Stimulated activated CD8-positive, alpha-beta memory T cell treated with anti-CD3 and anti-CD28 coated beads, Interleukin-15, amount 100 ng/mL, for 1 hour (primary cell): ENCODE data around the gene HIP1R.

Source experiments
- DNase-seq: peaks from one replicate; pipeline ENCODE4 v3.0.0-alpha.2; 2020; ENCODE audit warnings: low read depth

The HIP1R gene

DNA sequence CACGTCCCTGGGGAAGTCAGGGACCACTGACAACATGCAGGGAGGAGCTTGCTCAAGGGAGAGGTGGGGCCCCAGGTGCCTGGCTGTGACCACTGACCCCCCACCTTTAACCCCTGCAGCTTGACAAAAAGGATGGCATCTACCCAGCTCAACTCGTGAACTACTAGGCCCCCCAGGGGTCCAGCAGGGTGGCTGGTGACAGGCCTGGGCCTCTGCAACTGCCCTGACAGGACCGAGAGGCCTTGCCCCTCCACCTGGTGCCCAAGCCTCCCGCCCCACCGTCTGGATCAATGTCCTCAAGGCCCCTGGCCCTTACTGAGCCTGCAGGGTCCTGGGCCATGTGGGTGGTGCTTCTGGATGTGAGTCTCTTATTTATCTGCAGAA, 26.3 kb downstream of the HIP1R start:
- DNase-seq, result no peak

DNA sequence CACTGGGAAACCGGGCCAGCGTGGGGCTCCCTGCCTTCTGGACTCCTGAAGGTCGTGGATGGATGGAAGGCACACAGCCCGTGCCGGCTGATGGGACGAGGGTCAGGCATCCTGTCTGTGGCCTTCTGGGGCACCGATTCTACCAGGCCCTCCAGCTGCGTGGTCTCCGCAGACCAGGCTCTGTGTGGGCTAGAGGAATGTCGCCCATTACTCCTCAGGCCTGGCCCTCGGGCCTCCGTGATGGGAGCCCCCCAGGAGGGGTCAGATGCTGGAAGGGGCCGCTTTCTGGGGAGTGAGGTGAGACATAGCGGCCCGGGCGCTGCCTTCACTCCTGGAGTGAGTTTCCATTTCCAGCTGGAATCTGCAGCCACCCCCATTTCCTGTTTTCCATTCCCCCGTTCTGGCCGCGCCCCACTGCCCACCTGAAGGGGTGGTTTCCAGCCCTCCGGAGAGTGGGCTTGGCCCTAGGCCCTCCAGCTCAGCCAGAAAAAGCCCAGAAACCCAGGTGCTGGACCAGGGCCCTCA, 26.9 kb downstream of the HIP1R start:
- no peak for DNase-seq

DNA sequence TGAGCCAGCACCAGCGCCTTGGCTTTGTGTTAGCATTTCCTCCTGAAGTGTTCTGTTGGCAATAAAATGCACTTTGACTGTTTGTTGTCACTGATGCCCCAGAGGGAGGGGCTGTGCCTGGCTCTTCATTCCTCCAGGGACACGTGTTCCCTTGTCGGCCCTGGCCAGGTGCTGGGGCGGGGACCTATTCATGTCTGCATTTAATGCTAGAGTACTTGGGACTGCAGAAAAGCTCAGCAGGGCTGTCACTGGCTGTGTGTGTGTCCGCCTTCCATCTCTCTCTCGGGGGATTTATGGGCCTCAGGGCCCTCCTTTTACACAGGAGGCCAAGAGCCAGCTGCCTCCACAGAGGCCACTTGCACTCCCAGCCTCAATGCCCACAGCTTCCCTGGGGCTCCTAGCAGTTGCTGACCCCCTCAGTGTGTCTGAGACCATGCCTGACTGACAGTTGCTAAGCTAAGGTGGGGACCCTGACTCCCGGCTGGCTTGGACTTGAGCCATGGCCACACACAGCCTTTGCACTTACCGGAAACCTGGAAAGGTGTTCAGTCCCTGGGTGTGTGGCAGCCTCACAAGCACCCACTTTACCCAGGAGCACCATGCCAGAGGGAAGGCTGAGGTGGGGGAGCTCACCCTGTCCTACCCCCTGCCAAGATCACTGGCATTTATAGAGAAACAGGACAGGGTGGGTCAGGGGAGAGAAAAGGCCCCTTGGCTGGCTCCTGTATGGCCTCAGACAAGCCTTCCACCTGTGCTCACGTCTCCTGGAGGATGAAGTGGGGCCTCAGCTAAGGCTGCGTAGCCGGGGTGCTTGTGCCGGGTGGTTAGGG, 27.8 kb downstream of the HIP1R start:
- no peak for DNase-seq

DNA sequence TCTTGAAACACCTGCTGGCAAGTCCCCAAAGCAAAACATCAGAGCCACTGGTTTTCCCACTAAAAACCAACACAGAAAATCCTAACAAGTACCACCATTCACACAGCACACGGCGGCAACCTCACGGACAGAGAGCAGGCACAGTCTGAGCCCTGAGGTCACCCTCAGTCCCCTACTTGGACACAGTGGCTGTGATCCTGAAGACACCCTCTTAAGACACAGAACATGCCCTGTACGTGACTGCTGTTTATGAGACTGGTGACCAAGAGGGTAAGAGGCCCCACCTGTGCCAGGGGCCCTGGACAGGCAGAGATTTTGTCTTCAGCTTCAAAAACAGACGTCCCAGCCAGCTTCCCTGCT, 29.6 kb downstream of the HIP1R start:
- no peak for DNase-seq

DNA sequence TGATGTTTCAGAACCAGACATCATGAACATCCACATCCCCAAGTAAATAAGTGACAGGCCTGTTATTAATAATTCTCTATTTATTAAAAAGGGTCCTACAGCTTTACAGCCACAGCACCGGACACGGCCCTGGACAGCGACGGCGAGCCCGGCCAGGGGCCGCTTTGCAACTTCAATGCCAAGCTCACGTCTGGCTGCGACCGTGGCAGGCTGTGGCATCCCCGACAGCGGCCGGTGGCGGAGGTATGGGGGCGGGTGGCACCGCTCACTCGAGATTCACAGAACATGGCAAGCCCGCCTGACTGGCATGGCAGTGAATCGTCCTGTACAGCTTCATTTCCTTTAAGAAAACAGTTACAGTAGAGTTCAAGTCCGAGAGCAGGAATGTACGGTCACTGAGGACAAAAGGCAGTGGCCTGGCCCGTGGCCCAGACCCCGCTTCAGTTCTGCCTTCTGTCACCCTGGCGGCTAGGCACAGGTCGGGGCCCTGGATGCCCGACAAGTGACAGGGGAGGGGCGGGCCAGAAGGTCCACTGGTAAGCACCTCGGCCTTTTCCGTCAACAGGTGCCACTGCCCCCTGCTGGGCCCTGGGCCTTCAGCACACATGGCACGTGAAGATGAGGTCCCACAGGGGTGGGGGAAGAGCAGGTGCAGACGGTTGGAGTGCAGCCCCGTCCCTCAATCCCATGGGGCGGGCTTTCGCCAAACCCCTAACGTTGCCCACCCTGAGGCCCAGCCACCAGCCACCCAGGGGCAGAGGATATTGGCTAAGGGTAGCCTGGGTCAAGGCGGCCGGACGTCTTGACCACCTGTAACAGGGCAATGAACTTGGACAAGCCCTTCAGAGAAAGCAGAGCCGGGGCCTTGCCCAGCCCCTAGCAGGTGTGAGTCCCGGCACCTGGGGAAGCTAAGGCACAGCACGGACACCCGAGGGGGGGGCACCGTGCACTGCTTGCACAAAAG, 30.3 kb downstream of the HIP1R start:
- DNase-seq, result no peak

DNA sequence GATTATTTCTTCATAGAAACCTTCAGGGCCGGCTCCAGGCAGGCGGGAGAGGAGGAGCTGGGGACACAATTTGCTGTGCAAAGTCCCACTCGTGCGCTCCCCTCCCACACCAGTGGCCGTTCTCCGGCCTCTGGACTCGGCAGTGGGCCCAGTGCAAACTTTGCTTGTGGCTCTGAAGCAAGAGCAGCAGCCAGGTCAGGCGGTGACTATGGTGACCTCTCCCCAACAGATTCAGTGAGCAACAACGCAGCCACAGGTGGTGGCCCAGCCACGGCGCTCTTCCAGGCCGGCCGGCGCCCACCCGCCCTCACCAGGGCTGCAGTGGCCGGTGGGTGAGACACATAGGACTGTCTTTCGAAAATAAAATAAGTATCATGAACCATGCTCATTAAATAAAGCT, 31.1 kb downstream of the HIP1R start:
- no peak for DNase-seq

DNA sequence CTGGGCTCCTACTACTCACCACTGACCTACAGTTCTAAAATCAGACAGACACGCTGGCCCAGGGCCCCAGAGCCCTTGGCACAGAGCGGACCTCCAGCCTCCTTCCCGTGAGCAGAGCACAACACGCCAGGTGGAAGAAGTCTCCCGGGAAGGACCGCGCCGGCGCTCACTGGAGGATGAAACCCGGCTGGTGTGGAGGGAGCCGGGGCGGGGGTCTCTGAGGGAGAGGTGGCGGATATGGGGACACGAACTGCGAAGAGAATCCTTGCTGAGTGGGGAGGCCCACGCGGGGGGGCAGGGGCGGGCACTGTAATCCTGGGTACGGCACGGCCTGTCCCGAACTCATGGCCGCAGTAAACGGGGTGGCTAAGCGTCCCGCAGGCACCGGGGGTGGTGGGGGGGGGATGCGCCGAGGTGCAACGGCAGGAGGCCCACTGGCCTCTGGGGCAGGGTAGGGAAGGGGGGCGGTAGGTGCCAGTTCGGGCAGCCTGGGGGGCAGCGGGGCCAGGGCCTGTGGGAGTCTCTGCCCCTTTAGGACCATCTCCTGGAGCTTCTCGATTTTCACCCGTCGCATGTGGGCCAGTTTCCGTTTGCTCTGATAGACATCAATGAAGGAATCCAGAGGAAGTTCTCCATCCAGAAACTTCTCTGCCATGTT, 31.8 kb downstream of the HIP1R start:
- DNase-seq, result no peak

DNA sequence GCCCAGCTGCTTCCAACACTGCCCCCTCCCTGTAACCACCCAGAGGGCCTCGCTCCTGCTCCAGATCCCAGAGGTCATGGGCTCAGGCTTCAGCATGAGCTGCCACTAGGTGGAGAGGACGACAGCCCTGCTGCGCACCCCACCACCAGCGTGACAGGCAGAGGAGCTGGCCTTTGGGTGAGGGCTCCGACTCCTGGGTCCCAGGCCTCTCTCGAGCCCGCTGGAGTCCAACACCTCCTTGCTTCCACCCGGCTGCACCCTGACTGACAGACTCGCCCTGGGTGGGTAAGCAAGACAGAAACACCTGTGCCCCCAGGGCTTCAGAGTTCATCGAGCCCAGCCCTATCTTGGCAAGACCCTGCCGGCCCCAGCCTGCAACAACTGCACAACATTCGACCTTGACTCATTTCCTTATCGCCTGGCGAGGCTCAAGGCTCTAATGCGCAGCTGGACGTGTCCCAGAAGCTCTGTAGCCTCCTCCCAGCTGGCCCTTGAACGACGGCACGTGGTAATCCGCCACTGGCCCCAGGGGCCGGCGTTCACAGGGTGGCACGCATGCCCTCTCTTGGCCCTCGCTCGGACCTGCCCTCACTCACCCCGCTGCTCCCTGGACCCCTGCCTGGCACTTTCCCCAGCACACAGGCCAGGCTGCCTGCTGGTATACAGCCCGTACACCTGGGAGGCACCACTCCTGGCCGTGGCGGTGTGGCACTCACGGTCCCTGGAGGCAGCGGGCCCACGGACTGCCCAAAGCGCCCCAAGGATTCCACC, 32.6 kb downstream of the HIP1R start:
- DNase-seq, result no peak

DNA sequence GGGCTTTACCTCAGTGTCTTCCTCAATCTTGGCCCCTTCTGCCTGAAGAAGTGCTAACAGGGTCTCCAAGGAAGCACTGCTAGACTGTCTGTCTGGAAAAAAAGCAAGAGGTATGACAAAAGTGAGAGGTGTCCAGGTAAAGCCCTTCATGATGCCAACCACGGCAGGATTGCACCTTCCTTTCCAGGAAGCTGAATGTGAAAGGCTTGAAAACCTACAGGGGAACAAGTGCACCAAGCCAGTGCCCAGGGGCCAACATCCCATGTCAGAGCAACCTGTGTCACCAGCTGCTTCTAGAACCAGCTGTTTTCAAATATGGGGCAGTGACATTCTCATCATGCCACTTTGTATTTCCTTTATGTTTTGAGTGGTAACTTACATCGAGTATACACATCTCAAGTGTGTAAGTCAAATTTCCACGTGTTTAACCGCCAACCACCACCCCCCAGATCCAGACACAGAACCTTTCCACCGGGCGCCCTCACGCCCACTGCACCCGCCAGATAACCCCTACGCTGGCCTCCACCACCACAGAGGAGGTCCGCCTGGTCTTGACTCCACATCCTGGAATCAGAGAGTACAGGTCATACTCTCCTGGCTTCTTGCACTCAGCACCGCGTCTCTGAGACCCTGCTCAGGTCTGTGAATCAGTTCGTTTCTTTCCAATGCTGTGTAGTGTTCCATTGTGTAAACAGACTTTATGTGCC, 33.4 kb downstream of the HIP1R start:
- no peak for DNase-seq

DNA sequence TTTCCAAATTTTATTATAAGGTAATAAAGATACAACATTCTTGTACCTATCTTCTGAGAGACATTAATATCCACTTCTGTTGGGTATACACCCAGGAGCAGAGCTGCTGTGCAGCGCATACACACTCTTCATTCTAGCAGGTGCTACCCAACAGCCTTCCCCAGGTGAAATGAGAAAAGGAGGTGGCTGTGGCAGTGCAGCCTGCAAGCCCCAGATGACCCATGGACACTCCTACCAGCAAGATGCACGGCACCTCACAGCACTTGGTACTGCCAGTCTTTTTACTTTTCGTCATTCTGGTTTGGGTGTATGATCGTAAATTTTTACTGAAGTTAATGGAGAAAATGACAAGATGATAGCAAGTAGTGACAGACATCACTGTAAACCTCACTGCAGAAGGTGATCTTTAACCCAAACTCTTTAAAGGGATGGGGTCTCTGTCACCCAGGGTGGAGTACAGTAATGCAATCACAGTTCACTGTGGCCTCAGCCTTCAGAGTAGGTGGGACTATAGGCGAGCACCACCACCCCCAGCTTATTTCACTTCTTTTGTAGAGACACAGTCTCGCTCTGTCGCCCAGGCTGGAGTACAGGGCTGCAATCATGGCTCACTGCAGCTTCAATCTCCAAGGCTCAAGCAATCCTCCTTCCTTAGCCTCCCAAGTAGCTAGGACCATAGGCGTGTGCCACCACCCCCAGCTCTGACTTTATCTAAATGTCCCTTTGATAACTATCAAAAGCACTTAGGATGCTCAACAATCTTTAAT, 34.1 kb downstream of the HIP1R start:
- no peak for DNase-seq

DNA sequence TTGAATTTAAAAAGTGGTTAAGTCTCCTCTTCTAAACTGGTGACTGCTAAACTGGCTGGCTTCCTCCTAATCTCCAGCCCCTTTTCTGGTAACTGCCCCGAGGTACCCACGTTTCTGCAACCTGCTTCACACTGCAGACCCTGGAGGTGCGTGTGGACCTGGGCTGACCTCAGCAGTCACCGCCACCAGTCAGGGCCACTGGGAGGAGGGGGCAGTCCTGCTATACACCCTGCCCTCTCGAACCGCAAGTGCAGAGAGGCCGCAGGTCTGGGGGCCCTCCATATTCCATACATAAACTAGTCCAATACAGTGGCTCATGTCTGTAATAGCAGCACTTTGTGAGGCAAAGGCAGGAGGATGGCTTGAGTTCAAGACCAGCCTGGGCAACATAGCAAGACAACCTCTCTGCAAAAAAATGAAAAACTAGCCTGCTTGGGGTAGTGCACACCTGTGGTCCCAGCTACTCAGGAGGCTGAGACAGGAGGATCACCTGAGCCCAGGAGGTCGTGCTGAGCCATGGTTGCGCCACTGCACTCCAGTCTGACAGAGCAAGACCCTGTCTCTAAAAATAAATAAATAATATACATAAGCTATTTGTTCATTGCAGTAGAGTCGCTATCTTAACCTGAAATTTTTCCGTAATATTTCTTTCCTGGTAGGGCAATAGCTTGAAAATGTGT, 35.0 kb downstream of the HIP1R start:
- DNase-seq, result no peak

DNA sequence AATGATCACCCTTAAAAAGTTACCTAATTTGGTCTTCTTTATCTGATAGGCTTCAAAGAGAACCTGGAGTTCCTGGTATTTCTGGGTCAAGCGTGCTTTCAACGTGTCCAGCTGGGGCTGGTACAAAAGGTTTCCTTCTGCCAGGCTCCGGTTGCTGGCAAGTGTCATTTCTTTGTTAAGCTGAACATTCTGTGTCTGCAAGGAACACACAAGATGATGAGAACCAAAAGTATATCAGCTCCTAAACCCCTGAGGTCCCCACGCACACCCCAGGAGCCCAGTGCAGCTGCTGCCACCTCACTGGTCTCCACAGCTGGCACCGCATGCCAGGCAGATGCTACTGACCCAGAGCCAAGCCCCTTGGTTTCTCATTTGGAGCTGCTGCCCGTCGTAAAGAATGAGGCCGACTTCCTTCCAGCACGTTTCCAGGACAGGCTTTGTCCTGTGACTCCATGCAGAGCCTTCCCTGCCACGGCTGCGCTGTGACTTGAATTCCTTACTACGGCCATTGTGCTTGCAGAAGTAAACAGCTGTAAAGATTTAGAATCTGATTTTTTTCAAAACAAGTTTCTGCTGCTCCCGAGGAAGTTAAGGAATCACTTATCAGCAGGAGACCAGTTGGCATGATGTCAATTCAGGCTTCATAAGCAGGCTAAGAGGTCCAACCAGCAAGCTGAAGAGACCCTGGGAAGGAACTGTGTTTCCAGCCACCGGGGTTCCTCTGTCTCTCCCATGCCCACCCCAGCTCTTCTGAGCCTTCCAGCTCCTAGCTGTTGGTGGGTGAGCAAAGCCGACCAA, 35.8 kb downstream of the HIP1R start:
- no peak for DNase-seq

DNA sequence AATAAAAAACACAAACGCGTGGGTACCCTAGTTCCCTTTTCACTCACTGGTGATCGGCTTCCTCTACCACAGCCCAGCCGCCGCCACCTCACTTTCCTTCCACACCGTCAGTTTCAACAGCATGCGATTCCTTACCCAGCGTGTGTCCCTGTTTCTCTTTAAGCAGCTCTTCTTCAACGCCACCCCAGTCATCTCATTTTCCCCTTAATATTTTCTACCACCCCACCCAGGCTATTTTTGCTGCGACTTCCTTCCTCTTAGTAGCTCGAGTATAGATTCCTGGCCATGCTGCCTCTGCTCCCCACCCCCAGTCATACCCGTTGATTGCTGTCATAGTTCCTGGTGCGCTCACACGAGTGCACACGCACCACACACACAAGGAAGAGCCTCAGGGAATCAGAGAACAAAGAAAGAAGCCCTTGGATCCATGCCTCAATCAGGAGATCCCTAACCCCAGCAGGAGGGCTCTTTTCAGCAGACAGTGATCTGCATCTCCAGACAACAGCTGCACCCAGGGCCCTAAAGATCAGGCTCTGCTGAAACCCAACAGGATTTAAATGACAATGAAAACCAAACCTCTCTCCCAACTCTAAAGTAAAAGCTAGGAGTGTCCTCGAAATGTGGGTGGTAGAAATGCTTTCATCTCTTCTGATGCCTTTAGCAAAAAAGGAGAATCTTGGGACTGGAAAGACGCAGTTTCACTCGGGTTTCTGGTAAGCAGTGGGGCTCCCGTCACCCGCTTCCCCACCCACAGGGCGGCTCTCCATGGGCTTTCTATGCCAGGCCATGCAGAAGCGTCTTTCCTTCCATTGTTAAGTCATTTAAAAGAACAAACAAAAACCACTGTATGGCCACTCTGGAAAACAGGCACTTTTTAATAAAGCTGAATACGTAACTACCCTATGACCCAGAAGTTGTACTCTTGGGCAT, 36.9 kb downstream of the HIP1R start:
- no peak for DNase-seq

DNA sequence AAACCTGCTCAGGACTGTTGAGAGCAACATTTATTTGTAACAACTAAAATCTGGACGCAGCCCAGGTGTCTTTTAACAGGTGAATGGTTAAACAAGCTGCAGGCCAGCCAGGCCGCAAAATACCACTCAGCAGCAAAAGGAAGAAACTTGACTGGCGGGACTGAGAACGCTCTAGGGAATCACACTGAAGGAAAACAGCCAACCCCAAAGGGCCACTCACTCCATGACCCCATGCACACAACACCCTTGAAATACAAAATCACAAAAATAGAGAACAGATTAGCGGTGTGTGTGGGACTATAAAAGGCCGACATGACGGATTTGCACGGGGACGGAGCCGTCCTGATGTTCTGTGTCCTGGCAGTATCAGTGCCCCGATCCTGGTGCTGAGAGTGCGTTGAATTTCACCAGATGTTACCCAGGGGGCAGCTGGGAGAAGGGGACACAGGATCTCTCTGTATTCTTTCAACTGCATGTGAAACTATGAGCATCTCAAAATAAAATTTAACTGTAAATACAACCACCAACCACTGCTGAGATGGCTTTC, 37.6 kb downstream of the HIP1R start:
- no peak for DNase-seq

DNA sequence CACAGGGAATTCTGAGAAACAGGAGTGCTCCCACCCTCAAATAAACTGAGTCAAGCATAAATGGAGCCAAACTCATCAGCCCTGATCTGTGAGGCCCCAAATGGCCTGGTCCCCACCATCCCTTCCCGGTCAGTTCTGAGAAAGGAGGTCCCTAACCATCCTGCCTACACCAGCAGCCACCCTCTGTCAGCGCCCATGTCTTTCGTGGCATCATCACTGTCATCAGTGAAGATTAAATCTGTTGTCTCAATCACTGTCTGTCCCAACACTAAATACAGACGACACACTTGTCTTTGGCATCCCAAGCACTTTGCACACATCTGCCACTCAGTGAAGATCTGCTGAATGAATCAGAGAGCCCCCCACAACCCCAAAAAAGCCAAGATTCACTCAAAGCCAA, 38.3 kb downstream of the HIP1R start:
- DNase-seq, result no peak

DNA sequence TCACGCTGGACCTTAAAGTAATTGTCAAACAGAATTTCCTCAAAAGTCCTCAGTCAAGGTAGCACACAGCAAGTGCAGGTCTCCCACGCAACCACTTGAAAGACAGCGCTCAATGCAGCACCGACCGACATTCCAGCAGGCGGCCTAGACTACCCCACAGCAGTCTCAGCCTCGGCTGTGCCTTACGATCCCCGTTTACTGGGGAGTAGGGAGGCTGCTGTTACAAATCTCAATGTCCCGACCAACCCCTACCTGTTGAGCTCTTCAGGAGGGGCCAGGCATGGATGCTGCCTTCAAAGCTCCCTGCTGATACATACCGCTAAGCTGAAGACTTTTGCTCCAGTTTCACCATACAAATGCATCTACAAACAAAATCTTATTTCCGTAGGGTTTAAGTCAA, 38.8 kb downstream of the HIP1R start:
- DNase-seq, result no peak

DNA sequence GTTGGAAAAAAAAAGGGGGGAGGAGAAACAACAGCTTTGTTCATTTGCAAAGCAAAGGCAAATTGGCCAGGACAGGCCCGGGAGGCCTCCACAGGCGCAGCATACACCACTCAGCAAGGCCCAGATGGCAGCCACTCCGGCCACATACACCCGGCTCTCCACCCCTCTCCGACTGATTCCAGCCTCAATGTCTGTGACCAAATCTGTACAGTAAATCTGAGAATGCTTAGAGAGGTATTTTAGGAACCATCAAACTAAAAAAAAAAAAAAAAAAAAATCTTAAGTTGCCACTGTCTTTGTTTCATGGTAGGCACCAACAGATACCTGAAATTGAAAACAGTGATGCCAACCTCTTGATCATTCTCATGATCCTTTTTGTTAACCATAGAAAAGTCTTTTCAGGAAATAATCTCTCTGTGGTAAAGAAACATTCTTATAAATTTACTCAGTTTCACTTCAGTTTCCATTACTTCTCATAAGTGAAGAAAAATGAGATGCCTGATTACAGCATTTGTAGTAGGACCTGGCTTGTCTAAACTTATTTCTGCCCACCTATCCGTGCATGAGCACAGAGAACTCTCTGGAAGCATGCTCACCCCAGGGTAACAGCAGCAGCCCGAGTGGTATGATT, 40.4 kb downstream of the HIP1R start:
- no peak for DNase-seq
